Prostate gland (tissue), 2 donors: ENCODE results near the gene DACH1. TPM values are rescaled to one million over a fixed set of nuclear protein-coding genes. Genes with fewer than 3 reads are reported as not detected.

Experiments
- DNase-seq: peaks from one replicate; pipeline ENCODE4 v3.0.0-alpha.2; 2019; ENCODE audit warnings: low spot score
- H3K27ac ChIP-seq, 2 donors: fragments of 200-600 bp; sonication (generic); 2 replicates each; pipeline ENCODE4 v1.5.1; 2017 to 2019
- H3K27me3 ChIP-seq: fragments of 200-600 bp; sonication (generic); replicated peaks from 2 replicates; pipeline ENCODE4 v1.5.1; 2019; ENCODE audit not compliant: insufficient read depth
- H3K36me3 ChIP-seq, 2 donors: fragments of 200-600 bp; sonication (generic); 1 replicate in 1 of 2; 2 replicates in 1 of 2; pipeline versions ENCODE4 v1.5.1 to v1.8.1; 2017 to 2019
- H3K4me1 ChIP-seq: fragments of 200-600 bp; sonication (generic); replicated peaks from 2 replicates; pipeline ENCODE4 v1.5.1; 2019
- H3K4me3 ChIP-seq, 2 donors: fragments of 200-600 bp; sonication (generic); 2 replicates each; pipeline ENCODE4 v1.5.1; 2017 to 2019
- H3K9me3 ChIP-seq: fragments of 200-600 bp; sonication (generic); 2 replicates; pipeline ENCODE4 v1.5.1; 2017
- CTCF ChIP-seq, 4 experiments: fragments of 200-600 bp in 2 of 4; fragments of 450-650 bp in 2 of 4; sonication (generic) in 2 of 4; IDR thresholded peaks; 1 replicate in 3 of 4; 2 replicates in 1 of 4; pipeline ENCODE4 v1.5.1; 2016 to 2019; ENCODE audit warnings: antibody characterized with exemption in 4 of 4, mild to moderate bottlenecking in 2 of 4, moderate library complexity in 2 of 4
- POLR2A ChIP-seq: fragments of 450-650 bp; IDR thresholded peaks from one replicate; pipeline ENCODE4 v1.6.1; 2016; ENCODE audit warnings: antibody characterized with exemption, mild to moderate bottlenecking
- POLR2AphosphoS5 ChIP-seq: sonication (generic); formaldehyde crosslinking; IDR thresholded peaks from one replicate; pipeline ENCODE4 v1.6.1; 2017; ENCODE audit warnings: antibody characterized with exemption
- WGBS: methylation state at CpG from one replicate; pipeline ENCODE4 v1.1.5; 2018; 5-methylcytosine and 5-hydroxymethylcytosine counted together
- intact Hi-C: fragments of 100-400 bp; cut with DNase I; formaldehyde crosslinking; loops from one replicate; pipeline ENCODE4 v1.14.2; 2022
- total RNA-seq, 2 donors: library from RNA; depleted of rRNA; stranded (reverse); fragments of >200 nt; gene quantifications; one replicate each; pipeline ENCODE4 v1.1.0, GENCODE V29; 2016

DACH1 gene
- total RNA-seq, 2 donors from 2014 or later = 14.6 to 18.0 TPM

GRCh38 chr13:71597150-71597549, 269.9 kb downstream of the DACH1 start:
- DNase-seq = no peak
- intact Hi-C loops = no loop called here
- 89% methylated on average over 1 of the region's 1 CpG for WGBS

DNA sequence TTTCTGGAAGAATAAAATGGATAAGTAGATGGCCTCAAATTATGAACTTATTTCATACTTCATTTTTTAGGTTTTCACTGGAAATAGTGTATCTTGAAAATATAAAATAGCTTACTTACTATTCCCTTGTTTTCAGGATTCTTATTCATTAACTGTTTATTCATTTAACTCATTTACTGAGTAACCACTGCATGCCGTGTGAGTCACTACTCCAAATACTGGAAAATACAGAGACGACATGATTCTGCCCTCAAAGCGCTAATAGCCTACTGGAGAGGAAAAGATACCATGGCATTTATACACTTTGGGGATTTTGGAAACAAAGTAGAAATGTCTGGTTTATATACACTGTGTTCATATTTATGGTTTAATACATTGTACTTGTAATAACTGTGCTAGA, 270.9 kb downstream of the DACH1 start:
- Histone ChIP-seq H3K4me3 (no peak overlapping the region), H3K27me3 (no peaks in the 10 kb centered on the region), H3K36me3 (no peaks in the 10 kb centered on the region), H3K9me3 (no peaks in the 10 kb centered on the region), H3K27ac (no peak overlapping the region), H3K4me1 (no peaks in the 10 kb centered on the region)
- TF ChIP-seq POLR2A = no peak
- TF ChIP-seq CTCF (IDR thresholded peaks at IDR 0.05) = no peak
- TF ChIP-seq POLR2AphosphoS5 = no peak
- WGBS = 98% methylated on average over 3 of the region's 3 CpGs
- intact Hi-C loops = no loop called here
- DNase-seq = no peak

More at GRCh38 chr13:71597150-71597549, 269.9 kb downstream of the DACH1 start:
- Histone ChIP-seq H3K9me3 (no peaks in the 10 kb centered on the region), H3K36me3 (no peaks in the 10 kb centered on the region), H3K4me1 (no peaks in the 10 kb centered on the region), H3K27ac (no peak overlapping the region), H3K27me3 (no peaks in the 10 kb centered on the region), H3K4me3 (no peak overlapping the region)
- TF ChIP-seq POLR2A (no peak), CTCF (IDR thresholded peaks at IDR 0.05) (no peak), POLR2AphosphoS5 (no peak)

DNA sequence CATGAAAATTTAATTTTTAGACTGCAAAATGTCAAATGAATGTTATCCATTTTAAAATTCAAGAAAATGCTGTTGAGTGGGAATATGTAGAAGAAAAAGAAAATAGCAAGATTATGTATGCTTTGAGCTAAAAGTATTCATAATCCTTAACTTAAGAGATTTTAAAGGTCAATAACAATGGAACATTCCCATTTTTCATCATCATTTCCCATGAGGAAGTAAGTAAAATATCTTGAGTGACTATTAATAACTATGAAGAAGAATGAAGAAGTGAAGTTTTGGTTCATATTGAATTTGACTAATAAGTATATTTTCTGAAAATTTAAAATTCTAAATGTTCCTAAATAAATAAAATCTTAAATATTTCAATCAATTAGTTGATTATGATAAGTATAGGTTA, 273.4 kb downstream of the DACH1 start:
- Histone ChIP-seq H3K4me3 (no peak overlapping the region), H3K27me3 (no peaks in the 10 kb centered on the region), H3K27ac (no peak overlapping the region), H3K36me3 (no peaks in the 10 kb centered on the region), H3K9me3 (no peaks in the 10 kb centered on the region), H3K4me1 (no peaks in the 10 kb centered on the region)
- no peak for TF ChIP-seq POLR2AphosphoS5
- no peak for TF ChIP-seq CTCF (IDR thresholded peaks at IDR 0.05)
- TF ChIP-seq POLR2A = no peak
- no peak for DNase-seq
- intact Hi-C loops = no loop called here

DNA sequence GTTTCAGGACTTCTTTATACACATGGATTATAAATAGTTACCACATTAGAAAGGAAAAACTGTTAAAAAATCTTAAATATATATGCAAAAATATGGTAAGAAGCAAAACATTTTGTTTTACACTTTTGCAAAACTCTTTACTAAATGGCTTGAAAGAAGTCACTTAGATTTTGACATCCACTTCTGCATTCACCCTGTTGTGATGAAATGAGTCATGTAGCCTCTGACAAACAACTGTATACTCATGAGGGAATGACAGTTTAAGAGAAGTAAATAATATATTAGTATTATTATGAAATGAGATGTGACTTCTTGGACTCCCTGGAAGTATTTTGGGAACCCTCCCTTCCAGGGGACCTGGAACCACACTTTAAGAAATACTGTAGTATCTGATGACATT, 275.6 kb downstream of the DACH1 start:
- no peaks in the 10 kb centered on the region for H3K9me3 ChIP-seq
- no peak for DNase-seq
- no peak for TF ChIP-seq CTCF (IDR thresholded peaks at IDR 0.05)
- no peak for TF ChIP-seq POLR2AphosphoS5
- no peak for TF ChIP-seq POLR2A
- intact Hi-C loops = no loop called here
- H3K27me3 ChIP-seq = no peaks in the 10 kb centered on the region
- H3K27ac ChIP-seq = no peak overlapping the region
- H3K36me3 ChIP-seq = no peaks in the 10 kb centered on the region
- no peak overlapping the region for H3K4me3 ChIP-seq
- no peaks in the 10 kb centered on the region for H3K4me1 ChIP-seq

GRCh38 chr13:71590654-71591148, 276.3 kb downstream of the DACH1 start:
- H3K4me1 ChIP-seq = no peaks in the 10 kb centered on the region
- WGBS = 93% methylated on average over 3 of the region's 3 CpGs
- H3K36me3 ChIP-seq = no peaks in the 10 kb centered on the region
- no peaks in the 10 kb centered on the region for H3K27me3 ChIP-seq
- H3K9me3 ChIP-seq = no peaks in the 10 kb centered on the region
- DNase-seq = no peak
- TF ChIP-seq CTCF (IDR thresholded peaks at IDR 0.05) (no peak), POLR2AphosphoS5 (no peak), POLR2A (no peak)
- intact Hi-C loops = no loop called here
- H3K4me3 ChIP-seq = no peak overlapping the region
- no peak overlapping the region for H3K27ac ChIP-seq
